Measurements from ENCODE around the gene KIAA1549.

DNA sequence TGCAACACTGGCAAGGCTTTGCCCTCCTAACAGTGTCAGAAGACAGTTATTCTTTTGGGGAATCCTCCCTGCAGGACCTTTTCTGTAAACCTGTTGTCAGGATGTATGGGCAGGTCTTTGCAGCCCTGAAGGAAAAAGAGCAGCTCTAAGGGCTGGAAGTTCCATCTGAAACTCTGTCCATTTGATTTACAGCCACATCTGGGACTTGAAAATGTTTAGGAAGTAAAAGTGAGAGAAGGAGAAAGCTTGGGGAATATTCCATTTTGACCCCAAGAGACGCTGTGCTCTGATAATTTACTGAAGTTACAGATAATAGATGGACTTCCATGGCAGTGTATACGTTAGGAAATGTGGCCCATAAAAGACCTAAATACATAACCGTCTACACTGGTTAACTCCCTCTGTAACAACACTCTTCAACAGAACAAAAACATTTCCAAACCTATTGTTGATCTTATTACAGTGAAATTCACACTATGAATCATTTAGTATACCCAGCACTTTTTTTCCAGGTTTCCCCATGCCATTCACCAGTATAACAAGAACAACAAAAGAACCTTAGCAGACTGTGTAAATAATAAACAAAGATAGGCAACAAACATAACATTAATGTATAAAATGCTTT, 89.1 kb downstream of the KIAA1549 start:
- TF ChIP-seq, protein P1, sequence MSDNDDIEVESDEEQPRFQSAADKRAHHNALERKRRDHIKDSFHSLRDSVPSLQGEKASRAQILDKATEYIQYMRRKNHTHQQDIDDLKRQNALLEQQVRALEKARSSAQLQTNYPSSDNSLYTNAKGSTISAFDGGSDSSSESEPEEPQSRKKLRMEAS (IDR thresholded peaks at IDR 0.05; ENCODE audit: low read depth, low read length) = no peak
- TF ChIP-seq, protein P2, sequence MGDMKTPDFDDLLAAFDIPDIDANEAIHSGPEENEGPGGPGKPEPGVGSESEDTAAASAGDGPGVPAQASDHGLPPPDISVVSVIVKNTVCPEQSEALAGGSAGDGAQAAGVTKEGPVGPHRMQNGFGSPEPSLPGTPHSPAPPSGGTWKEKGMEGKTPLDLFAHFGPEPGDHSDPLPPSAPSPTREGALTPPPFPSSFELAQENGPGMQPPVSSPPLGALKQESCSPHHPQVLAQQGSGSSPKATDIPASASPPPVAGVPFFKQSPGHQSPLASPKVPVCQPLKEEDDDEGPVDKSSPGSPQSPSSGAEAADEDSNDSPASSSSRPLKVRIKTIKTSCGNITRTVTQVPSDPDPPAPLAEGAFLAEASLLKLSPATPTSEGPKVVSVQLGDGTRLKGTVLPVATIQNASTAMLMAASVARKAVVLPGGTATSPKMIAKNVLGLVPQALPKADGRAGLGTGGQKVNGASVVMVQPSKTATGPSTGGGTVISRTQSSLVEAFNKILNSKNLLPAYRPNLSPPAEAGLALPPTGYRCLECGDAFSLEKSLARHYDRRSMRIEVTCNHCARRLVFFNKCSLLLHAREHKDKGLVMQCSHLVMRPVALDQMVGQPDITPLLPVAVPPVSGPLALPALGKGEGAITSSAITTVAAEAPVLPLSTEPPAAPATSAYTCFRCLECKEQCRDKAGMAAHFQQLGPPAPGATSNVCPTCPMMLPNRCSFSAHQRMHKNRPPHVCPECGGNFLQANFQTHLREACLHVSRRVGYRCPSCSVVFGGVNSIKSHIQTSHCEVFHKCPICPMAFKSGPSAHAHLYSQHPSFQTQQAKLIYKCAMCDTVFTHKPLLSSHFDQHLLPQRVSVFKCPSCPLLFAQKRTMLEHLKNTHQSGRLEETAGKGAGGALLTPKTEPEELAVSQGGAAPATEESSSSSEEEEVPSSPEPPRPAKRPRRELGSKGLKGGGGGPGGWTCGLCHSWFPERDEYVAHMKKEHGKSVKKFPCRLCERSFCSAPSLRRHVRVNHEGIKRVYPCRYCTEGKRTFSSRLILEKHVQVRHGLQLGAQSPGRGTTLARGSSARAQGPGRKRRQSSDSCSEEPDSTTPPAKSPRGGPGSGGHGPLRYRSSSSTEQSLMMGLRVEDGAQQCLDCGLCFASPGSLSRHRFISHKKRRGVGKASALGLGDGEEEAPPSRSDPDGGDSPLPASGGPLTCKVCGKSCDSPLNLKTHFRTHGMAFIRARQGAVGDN (IDR thresholded peaks at IDR 0.05) = no peak
- TF ChIP-seq, protein P3, sequence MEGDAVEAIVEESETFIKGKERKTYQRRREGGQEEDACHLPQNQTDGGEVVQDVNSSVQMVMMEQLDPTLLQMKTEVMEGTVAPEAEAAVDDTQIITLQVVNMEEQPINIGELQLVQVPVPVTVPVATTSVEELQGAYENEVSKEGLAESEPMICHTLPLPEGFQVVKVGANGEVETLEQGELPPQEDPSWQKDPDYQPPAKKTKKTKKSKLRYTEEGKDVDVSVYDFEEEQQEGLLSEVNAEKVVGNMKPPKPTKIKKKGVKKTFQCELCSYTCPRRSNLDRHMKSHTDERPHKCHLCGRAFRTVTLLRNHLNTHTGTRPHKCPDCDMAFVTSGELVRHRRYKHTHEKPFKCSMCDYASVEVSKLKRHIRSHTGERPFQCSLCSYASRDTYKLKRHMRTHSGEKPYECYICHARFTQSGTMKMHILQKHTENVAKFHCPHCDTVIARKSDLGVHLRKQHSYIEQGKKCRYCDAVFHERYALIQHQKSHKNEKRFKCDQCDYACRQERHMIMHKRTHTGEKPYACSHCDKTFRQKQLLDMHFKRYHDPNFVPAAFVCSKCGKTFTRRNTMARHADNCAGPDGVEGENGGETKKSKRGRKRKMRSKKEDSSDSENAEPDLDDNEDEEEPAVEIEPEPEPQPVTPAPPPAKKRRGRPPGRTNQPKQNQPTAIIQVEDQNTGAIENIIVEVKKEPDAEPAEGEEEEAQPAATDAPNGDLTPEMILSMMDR (IDR thresholded peaks at IDR 0.05 in 2 of 3, conservative IDR thresholded peaks at IDR 0.05 in 1 of 3; ENCODE audit: control insufficient read depth in 2 of 3, extremely low read depth in 1 of 3, insufficient read depth in 1 of 3, low read depth in 3 of 3, low read length in 3 of 3) = no peak
- no peak for TF ChIP-seq STAT3 (IDR thresholded peaks at IDR 0.05; ENCODE audit: low read depth, low read length)
- TF ChIP-seq POLR2AphosphoS5 (IDR thresholded peaks at IDR 0.05; ENCODE audit: low read length) = no peak
- TF ChIP-seq POLR2A (IDR thresholded peaks at IDR 0.05; ENCODE audit: low read depth, low read length) = no peak
- no peak for TF ChIP-seq EP300 (IDR thresholded peaks at IDR 0.05; ENCODE audit: borderline replicate concordance in 1 of 2, control insufficient read depth in 1 of 2, low read depth in 2 of 2, low read length in 2 of 2)
- TF ChIP-seq POU2F2 (IDR thresholded peaks at IDR 0.05; ENCODE audit: borderline replicate concordance, low read depth, low read length) = no peak
- TF ChIP-seq CHD2 (IDR thresholded peaks at IDR 0.05; ENCODE audit: borderline replicate concordance, low read depth, low read length) = no peak
- no peak for TF ChIP-seq TCF12 (IDR thresholded peaks at IDR 0.05; ENCODE audit: low read depth, low read length)
- no peak for TF ChIP-seq KDM1A (IDR thresholded peaks at IDR 0.05; ENCODE audit: borderline replicate concordance)
- TF ChIP-seq ZSCAN29 (IDR thresholded peaks at IDR 0.05) = no peak
